K562 (cell line): Measurements from ENCODE around the gene BCAS1. TPM values are rescaled to one million over a fixed set of nuclear protein-coding genes. Genes with fewer than 3 reads are reported as not detected.

Source experiments
- CBX8 ChIP-seq: fragments of 200-600 bp; sonication (generic); IDR thresholded peaks from 2 replicates; pipeline ENCODE4 v1.6.1; 2012; ENCODE audit warnings: borderline replicate concordance, mixed run types, low read depth, mild to moderate bottlenecking, moderate library complexity, mixed read lengths, low read length, control low read depth, inconsistent platforms; ENCODE audit not compliant: poor library complexity, severe bottlenecking; ENCODE audit errors: extremely low read depth
- CREB5 ChIP-seq: fragments of 250-450 bp; sonication (Bioruptor Pico); IDR thresholded peaks from 2 replicates; pipeline ENCODE4 v1.5.0; 2020; ENCODE audit warnings: mild to moderate bottlenecking
- HDAC2 ChIP-seq: fragments of 450-650 bp; IDR thresholded peaks from 2 replicates; pipeline ENCODE4 v1.6.1; 2016; ENCODE audit warnings: mild to moderate bottlenecking
- NONO ChIP-seq, 2 experiments: fragments of 200-400 bp in 1 of 2; fragments of 450-650 bp in 1 of 2; formaldehyde crosslinking in 1 of 2; IDR thresholded peaks; 2 replicates each; pipeline ENCODE4 v1.6.1; 2017; ENCODE audit warnings: low read depth in 2 of 2, mild to moderate bottlenecking in 2 of 2, moderate library complexity in 2 of 2, low read length in 1 of 2
- NR2F6 ChIP-seq: fragments of 450-650 bp; formaldehyde crosslinking; IDR thresholded peaks from 2 replicates; pipeline ENCODE4 v1.4.0; 2020; ENCODE audit warnings: mild to moderate bottlenecking
- OTX1 ChIP-seq: fragments of 450-650 bp; formaldehyde crosslinking; IDR thresholded peaks from 2 replicates; pipeline ENCODE4 v1.4.0; 2022; ENCODE audit warnings: mild to moderate bottlenecking
- PHTF2 ChIP-seq: fragments of 250-450 bp; sonication (Bioruptor Pico); IDR thresholded peaks from 2 replicates; pipeline ENCODE4 v1.5.0; 2021; ENCODE audit warnings: mild to moderate bottlenecking
- XRCC4 ChIP-seq: IDR thresholded peaks from one replicate; pipeline ENCODE4 v1.6.1; 2011; ENCODE audit not compliant: insufficient read depth, insufficient read length; ENCODE audit errors: extremely low read depth
- ZNF280B ChIP-seq: fragments of 250-450 bp; sonication (Bioruptor Pico); IDR thresholded peaks from 2 replicates; pipeline ENCODE4 v1.5.1; 2021; ENCODE audit warnings: mild to moderate bottlenecking
- ZNF324 ChIP-seq: fragments of 250-450 bp; sonication (Bioruptor Pico); IDR thresholded peaks from 2 replicates; pipeline ENCODE4 v1.4.0; 2020; ENCODE audit warnings: mild to moderate bottlenecking
- ZNF436 ChIP-seq: fragments of 250-450, 450-650 bp; sonication (Bioruptor Pico); formaldehyde crosslinking; IDR thresholded peaks from 2 replicates; pipeline ENCODE4 v1.7.0; 2020; ENCODE audit warnings: mild to moderate bottlenecking
- ZNF445 ChIP-seq: fragments of 250-450 bp; sonication (Bioruptor Pico); IDR thresholded peaks from 2 replicates; pipeline ENCODE4 v1.4.0; 2020; ENCODE audit warnings: low read depth, mild to moderate bottlenecking, moderate library complexity
- ZNF644 ChIP-seq: fragments of 200-800 bp; sonication (Bioruptor generic); IDR thresholded peaks from 2 replicates; pipeline ENCODE4 v1.6.1; 2016; ENCODE audit warnings: low read depth, missing genetic modification characterization, missing compliant biosample characterization
- ZNF740 ChIP-seq, 3 experiments: fragments of 200-800 bp in 1 of 3; sonication (Bioruptor generic) in 1 of 3; sonication (generic) in 1 of 3; formaldehyde crosslinking in 1 of 3; IDR thresholded peaks; 2 replicates each; pipeline versions ENCODE4 v1.6.1 to v1.8.0; 2016 to 2022; ENCODE audit warnings: mild to moderate bottlenecking in 2 of 3, missing compliant biosample characterization in 2 of 3, missing genetic modification characterization in 2 of 3, missing genetic modification reagents in 1 of 3
- polyA plus RNA-seq, 8 experiments: library from polyadenylated mRNA; depleted of rRNA in 4 of 8; stranded (reverse) in 5 of 8; unstranded in 3 of 8; fragments of >200 nt; fragmentation: Nextera tagmentation in 2 of 8; fragmentation: Illumina TruSeq in 1 of 8; extraction: Ambion mirVana in 2 of 8; extraction: Trizol in 1 of 8; gene quantifications; 2 replicates each; pipeline versions ENCODE4 v1.2.1 to v1.2.3, GENCODE V29; 2011 to 2014; ENCODE audit warnings: inconsistent platforms in 1 of 8, missing spikeins in 1 of 8
- total RNA-seq, 7 experiments: library from RNA; depleted of rRNA in 6 of 7; stranded (reverse); fragments of >200 nt in 6 of 7; fragmentation: Illumina TruSeq in 2 of 7; extraction: Trizol in 2 of 7; gene quantifications; 2 replicates each; pipeline versions ENCODE4 v1.2.1 to v1.2.3, GENCODE V29; 2011 to 2021; ENCODE audit warnings: low replicate concordance in 1 of 7
- TF ChIP-seq, protein P1 (sequence below), 2 experiments: fragments of 450-650 bp; IDR thresholded peaks; 2 replicates each; pipeline ENCODE4 v1.6.1; 2018; ENCODE audit warnings: mild to moderate bottlenecking in 2 of 2, low read depth in 1 of 2; ENCODE audit not compliant: partially characterized antibody in 2 of 2
- TF ChIP-seq, protein P2 (sequence below): fragments of 200-800 bp; sonication (Bioruptor generic); IDR thresholded peaks from 2 replicates; pipeline ENCODE4 v1.6.1; 2017; ENCODE audit warnings: missing genetic modification characterization, missing compliant biosample characterization

The BCAS1 gene
- total and polyA plus RNA-seq, 9 of the 15 experiments (the other 6 are each of a cell fraction or from before 2014, with no cell fraction given) = 0.18 to 2.3 (median 0.93) TPM

- TF ChIP-seq ZNF280B (no peak), ZNF644 (tag) (no peak), PHTF2 (CRISPR knock-in tag) (no peak), NONO (IDR thresholded peaks at IDR 0.05; ENCODE audit: low read depth in 2 of 2, low read length in 1 of 2) (peak in 1 of 2 experiments; percentile 63; a peak in 1 of 4 replicates), NR2F6 (CRISPR knock-in tag) (no peak), CREB5 (CRISPR knock-in tag) (no peak), ZNF436 (CRISPR knock-in tag) (no peak), XRCC4 (no peak), ZNF445 (no peak), HDAC2 (no peak), ZNF324 (CRISPR knock-in tag) (no peak), OTX1 (no peak), CBX8 (no peak), ZNF740 (CRISPR knock-in tag; IDR thresholded peaks at IDR 0.05) (no peak), ZNF740 (tag; IDR thresholded peaks at IDR 0.05) (no peak)
- TF ChIP-seq, protein P1, sequence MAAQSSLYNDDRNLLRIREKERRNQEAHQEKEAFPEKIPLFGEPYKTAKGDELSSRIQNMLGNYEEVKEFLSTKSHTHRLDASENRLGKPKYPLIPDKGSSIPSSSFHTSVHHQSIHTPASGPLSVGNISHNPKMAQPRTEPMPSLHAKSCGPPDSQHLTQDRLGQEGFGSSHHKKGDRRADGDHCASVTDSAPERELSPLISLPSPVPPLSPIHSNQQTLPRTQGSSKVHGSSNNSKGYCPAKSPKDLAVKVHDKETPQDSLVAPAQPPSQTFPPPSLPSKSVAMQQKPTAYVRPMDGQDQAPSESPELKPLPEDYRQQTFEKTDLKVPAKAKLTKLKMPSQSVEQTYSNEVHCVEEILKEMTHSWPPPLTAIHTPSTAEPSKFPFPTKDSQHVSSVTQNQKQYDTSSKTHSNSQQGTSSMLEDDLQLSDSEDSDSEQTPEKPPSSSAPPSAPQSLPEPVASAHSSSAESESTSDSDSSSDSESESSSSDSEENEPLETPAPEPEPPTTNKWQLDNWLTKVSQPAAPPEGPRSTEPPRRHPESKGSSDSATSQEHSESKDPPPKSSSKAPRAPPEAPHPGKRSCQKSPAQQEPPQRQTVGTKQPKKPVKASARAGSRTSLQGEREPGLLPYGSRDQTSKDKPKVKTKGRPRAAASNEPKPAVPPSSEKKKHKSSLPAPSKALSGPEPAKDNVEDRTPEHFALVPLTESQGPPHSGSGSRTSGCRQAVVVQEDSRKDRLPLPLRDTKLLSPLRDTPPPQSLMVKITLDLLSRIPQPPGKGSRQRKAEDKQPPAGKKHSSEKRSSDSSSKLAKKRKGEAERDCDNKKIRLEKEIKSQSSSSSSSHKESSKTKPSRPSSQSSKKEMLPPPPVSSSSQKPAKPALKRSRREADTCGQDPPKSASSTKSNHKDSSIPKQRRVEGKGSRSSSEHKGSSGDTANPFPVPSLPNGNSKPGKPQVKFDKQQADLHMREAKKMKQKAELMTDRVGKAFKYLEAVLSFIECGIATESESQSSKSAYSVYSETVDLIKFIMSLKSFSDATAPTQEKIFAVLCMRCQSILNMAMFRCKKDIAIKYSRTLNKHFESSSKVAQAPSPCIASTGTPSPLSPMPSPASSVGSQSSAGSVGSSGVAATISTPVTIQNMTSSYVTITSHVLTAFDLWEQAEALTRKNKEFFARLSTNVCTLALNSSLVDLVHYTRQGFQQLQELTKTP (IDR thresholded peaks at IDR 0.05; ENCODE audit: low read depth in 1 of 2, partially characterized antibody in 2 of 2) = peak in 1 of 2 experiments; percentile 56
- TF ChIP-seq, protein P2, sequence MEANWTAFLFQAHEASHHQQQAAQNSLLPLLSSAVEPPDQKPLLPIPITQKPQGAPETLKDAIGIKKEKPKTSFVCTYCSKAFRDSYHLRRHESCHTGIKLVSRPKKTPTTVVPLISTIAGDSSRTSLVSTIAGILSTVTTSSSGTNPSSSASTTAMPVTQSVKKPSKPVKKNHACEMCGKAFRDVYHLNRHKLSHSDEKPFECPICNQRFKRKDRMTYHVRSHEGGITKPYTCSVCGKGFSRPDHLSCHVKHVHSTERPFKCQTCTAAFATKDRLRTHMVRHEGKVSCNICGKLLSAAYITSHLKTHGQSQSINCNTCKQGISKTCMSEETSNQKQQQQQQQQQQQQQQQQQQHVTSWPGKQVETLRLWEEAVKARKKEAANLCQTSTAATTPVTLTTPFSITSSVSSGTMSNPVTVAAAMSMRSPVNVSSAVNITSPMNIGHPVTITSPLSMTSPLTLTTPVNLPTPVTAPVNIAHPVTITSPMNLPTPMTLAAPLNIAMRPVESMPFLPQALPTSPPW (CRISPR knock-in tag) = peak; percentile 77
These were observed 135.7 kb downstream of the BCAS1 start (continued) for GRCh38 chr20:53934421-53935343.
